ENCODE measurements around the gene KRT75.
A peak's percentile ranks its signal among the peaks of the same experiment; 100 is the strongest.
"Not testable (repeated sequence)": the region's sequence is repeated elsewhere in the genome, so short reads cannot be mapped to it uniquely, and the experiment has no call there.

The KRT75 gene

GRCh38 chr12:52418576-52419110 lies 15.5 kb downstream of the KRT75 start:
- H3K4me3 Mint-ChIP-seq, result no peak overlapping the region

GRCh38 chr12:52417740-52418139 lies 16.4 kb downstream of the KRT75 start:
- H3K27ac Mint-ChIP-seq, result no peak overlapping the region
- no peaks in the 10 kb centered on the region for H3K9me3 Mint-ChIP-seq
- peaks cover 7% of the 10 kb centered on the region for H3K36me3 Mint-ChIP-seq (ENCODE audit: insufficient read depth)
- DNase-seq, result no peak
- no peak for ATAC-seq (replicated peaks)
- H3K27me3 Mint-ChIP-seq, result peaks cover 20 to 60% of the 10 kb centered on the region in 2 donors
- peaks cover 0 to 7% of the 10 kb centered on the region in 2 donors for H3K4me1 Mint-ChIP-seq (ENCODE audit: low read depth in 2 of 2)
- no peak overlapping the region for H3K4me3 Mint-ChIP-seq

More at GRCh38 chr12:52418576-52419110, 15.5 kb downstream of the KRT75 start:
- Mint-ChIP-seq H3K9me3 (no peaks in the 10 kb centered on the region), H3K27ac (no peak overlapping the region), H3K36me3 (ENCODE audit: insufficient read depth) (peaks cover 6% of the 10 kb centered on the region), H3K27me3 (peaks cover 28 to 60% of the 10 kb centered on the region in 2 donors), H3K4me1 (ENCODE audit: low read depth in 2 of 2) (peaks cover 0 to 7% of the 10 kb centered on the region in 2 donors)
- ATAC-seq (replicated peaks) (no peak), DNase-seq (no peak)

- Mint-ChIP-seq H3K4me3 (no peak overlapping the region), H3K9me3 (no peaks in the 10 kb centered on the region), H3K4me1 (ENCODE audit: low read depth in 2 of 2) (peaks cover 0 to 7% of the 10 kb centered on the region in 2 donors), H3K27ac (no peak overlapping the region), H3K36me3 (ENCODE audit: insufficient read depth) (peaks cover 6% of the 10 kb centered on the region), H3K27me3 (peaks cover 14 to 60% of the 10 kb centered on the region in 2 donors)
- DNase-seq (no peak), ATAC-seq (replicated peaks) (no peak)
Measured at GRCh38 chr12:52416795-52417194, 17.4 kb downstream of the KRT75 start.

GRCh38 chr12:52415870-52416750 lies 18.1 kb downstream of the KRT75 start:
- Mint-ChIP-seq H3K4me1 (ENCODE audit: low read depth in 2 of 2) (peaks cover 0 to 7% of the 10 kb centered on the region in 2 donors), H3K9me3 (no peaks in the 10 kb centered on the region), H3K36me3 (ENCODE audit: insufficient read depth) (peaks cover 4% of the 10 kb centered on the region), H3K4me3 (no peak overlapping the region), H3K27ac (no peak overlapping the region), H3K27me3 (peaks cover 10 to 60% of the 10 kb centered on the region in 2 donors)
- DNase-seq (no peak), ATAC-seq (replicated peaks) (no peak)

DNA sequence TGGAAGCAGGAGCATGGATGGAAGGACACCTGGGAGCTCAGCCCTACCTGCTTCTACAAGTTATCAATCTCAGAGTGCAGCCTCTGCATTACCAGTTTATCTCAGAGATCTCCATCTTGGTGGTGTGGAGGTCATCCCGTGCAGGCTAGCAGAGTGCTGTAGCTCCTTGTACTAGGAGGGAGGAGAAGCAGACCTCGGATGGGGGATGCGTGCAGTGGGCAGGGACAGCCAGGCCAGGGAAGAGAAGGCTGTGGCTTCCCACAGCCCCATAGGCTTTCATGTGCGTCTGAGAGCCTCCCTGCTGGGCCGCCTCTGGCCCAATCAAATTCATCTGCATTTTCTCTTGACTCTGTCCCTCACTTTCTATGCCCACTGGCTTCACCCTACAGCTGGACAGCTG lies 19.2 kb downstream of the KRT75 start:
- DNase-seq (no peak), ATAC-seq (replicated peaks) (no peak)
- Mint-ChIP-seq H3K9me3 (no peaks in the 10 kb centered on the region), H3K4me1 (ENCODE audit: low read depth in 2 of 2) (peaks cover 0 to 5% of the 10 kb centered on the region in 2 donors), H3K4me3 (no peak overlapping the region), H3K27ac (no peak overlapping the region), H3K36me3 (ENCODE audit: insufficient read depth) (peaks cover 4% of the 10 kb centered on the region), H3K27me3 (peaks cover 10 to 62% of the 10 kb centered on the region in 2 donors)

GRCh38 chr12:52413782-52414345 lies 20.3 kb downstream of the KRT75 start:
- no peak for DNase-seq
- Mint-ChIP-seq H3K27ac (no peak overlapping the region), H3K4me3 (no peak overlapping the region), H3K9me3 (no peaks in the 10 kb centered on the region), H3K36me3 (ENCODE audit: insufficient read depth) (peaks cover 4% of the 10 kb centered on the region), H3K4me1 (ENCODE audit: low read depth in 2 of 2) (no peaks in the 10 kb centered on the region), H3K27me3 (peaks cover 10 to 57% of the 10 kb centered on the region in 2 donors)
- ATAC-seq (replicated peaks), result no peak

- H3K27ac Mint-ChIP-seq, result no peak overlapping the region
- H3K36me3 Mint-ChIP-seq (ENCODE audit: insufficient read depth), result peaks cover 4% of the 10 kb centered on the region
- no peak overlapping the region for H3K4me3 Mint-ChIP-seq
- no peaks in the 10 kb centered on the region for H3K9me3 Mint-ChIP-seq
- no peak for DNase-seq
- peaks cover 10 to 61% of the 10 kb centered on the region in 2 donors for H3K27me3 Mint-ChIP-seq
- ATAC-seq (replicated peaks), result no peak
- H3K4me1 Mint-ChIP-seq (ENCODE audit: low read depth in 2 of 2), result no peaks in the 10 kb centered on the region
Measured at GRCh38 chr12:52413202-52413601, 21.0 kb downstream of the KRT75 start.

GRCh38 chr12:52411815-52412214 lies 22.4 kb downstream of the KRT75 start:
- H3K4me3 Mint-ChIP-seq, result no peak overlapping the region
- H3K4me1 Mint-ChIP-seq (ENCODE audit: low read depth in 2 of 2), result peaks cover 0 to 3% of the 10 kb centered on the region in 2 donors
- no peak for DNase-seq
- ATAC-seq (replicated peaks), result no peak
- H3K9me3 Mint-ChIP-seq, result no peaks in the 10 kb centered on the region
- H3K36me3 Mint-ChIP-seq (ENCODE audit: insufficient read depth), result peaks cover 4% of the 10 kb centered on the region
- H3K27ac Mint-ChIP-seq, result no peak overlapping the region
- peaks cover 17 to 72% of the 10 kb centered on the region in 2 donors for H3K27me3 Mint-ChIP-seq

- H3K4me1 Mint-ChIP-seq (ENCODE audit: low read depth in 2 of 2); ATAC-seq (replicated peaks); H3K36me3 Mint-ChIP-seq (ENCODE audit: insufficient read depth); DNase-seq; H3K9me3 Mint-ChIP-seq; H3K4me3 Mint-ChIP-seq: not testable (repeated sequence)
- H3K27me3 Mint-ChIP-seq, result peaks cover 15 to 72% of the 10 kb centered on the region in 2 donors
- H3K27ac Mint-ChIP-seq, result peak overlapping the region in 1 of 2 donors; percentile 74
Measured at GRCh38 chr12:52410589-52411248, 23.5 kb downstream of the KRT75 start.

- Mint-ChIP-seq H3K9me3 (no peaks in the 10 kb centered on the region), H3K36me3 (ENCODE audit: insufficient read depth) (no peaks in the 10 kb centered on the region), H3K4me1 (ENCODE audit: low read depth in 2 of 2) (peaks cover 0 to 3% of the 10 kb centered on the region in 2 donors), H3K27me3 (peaks cover 11 to 58% of the 10 kb centered on the region in 2 donors), H3K27ac (no peak overlapping the region), H3K4me3 (no peak overlapping the region)
- DNase-seq (no peak), ATAC-seq (replicated peaks) (no peak)
Measured at GRCh38 chr12:52407918-52408317, 26.3 kb downstream of the KRT75 start.

DNA sequence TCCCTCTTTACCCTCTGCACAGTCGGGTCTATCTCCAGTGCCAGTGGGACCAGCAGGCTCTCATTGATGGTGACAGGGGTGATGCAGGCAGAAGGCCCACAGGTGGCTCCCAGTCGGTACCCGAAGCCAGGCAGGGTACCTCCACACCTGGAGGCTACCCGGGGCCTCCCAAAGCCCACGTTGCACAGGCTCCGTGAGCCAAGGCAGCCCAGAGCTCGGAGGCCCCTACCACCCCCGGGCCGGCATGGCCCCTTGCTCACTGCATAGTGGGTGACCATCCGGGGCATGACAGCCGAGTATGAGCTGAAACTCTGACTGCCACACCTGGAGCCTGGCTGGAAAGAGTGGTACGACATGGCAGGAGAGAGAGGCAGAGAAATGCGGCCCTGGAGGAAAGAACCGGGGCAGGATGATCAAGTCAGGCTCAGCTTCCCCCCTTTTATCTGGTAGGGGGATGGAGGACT lies 28.2 kb downstream of the KRT75 start, which contains the start of gene KRT82:
Gene KRT82 (minus strand): TSS at position 414 of the 464 bp plus-strand sequence. CDS start 58 bp downstream, at position 356.
- H3K4me3 Mint-ChIP-seq, result no peak within 1 kb of the TSS
- ATAC-seq (replicated peaks), result no peak
- peaks cover 0 to 3% of the 10 kb centered on the region in 2 donors for H3K4me1 Mint-ChIP-seq (ENCODE audit: low read depth in 2 of 2)
- no peaks in the 10 kb centered on the region for H3K9me3 Mint-ChIP-seq
- H3K27ac Mint-ChIP-seq, result no peak within 1 kb of the TSS
- H3K36me3 Mint-ChIP-seq (ENCODE audit: insufficient read depth), result no peaks in the 10 kb centered on the region
- peaks cover 17 to 53% of the 10 kb centered on the region in 2 donors for H3K27me3 Mint-ChIP-seq
- DNase-seq, result no peak

DNA sequence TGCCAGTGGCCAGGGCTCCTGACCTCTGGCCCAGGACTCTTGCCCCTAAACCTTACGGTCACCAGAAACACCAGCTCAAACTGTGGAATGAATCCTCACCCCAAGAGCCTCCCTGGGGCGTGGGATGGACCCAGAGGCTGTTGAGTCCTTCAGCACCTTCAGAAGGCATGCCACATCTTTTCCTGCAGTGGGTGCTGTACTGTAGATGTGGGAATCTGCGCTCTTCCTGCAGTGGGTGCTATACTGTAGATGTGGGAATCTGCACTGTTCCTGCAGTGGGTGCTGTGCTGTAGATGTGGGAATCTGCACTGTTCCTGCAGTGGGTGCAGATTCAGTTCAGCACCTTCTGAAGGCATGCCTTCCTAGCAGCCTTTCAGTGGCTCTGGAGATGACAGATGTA lies 29.2 kb downstream of the KRT75 start:
- peaks cover 0 to 3% of the 10 kb centered on the region in 2 donors for H3K4me1 Mint-ChIP-seq (ENCODE audit: low read depth in 2 of 2)
- DNase-seq, result no peak
- H3K9me3 Mint-ChIP-seq, result no peaks in the 10 kb centered on the region
- no peak overlapping the region for H3K4me3 Mint-ChIP-seq
- H3K27ac Mint-ChIP-seq, result no peak overlapping the region
- ATAC-seq (replicated peaks), result no peak
- peaks cover 17 to 60% of the 10 kb centered on the region in 2 donors for H3K27me3 Mint-ChIP-seq
- no peaks in the 10 kb centered on the region for H3K36me3 Mint-ChIP-seq (ENCODE audit: insufficient read depth)

DNA sequence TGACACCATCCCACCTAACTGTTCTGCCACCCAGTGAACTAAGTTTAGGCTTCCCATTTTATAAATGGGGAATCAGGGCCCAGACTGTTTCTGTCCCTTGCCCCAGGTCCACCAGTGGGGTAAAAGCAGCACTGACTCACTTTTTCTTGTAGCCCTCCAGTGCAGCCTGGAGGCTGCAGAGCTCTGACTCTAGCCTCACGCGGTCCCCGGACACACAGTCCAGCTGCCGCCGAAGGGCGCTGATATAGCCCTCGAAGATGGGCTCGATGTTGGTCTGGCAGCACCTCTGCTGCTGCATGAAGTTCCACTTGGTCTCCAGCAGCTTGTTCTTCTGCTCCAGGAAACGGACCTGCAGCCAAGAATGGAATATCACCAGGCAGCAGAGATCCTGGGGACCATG lies 30.6 kb downstream of the KRT75 start:
- Mint-ChIP-seq H3K4me1 (ENCODE audit: low read depth in 2 of 2) (peaks cover 0 to 3% of the 10 kb centered on the region in 2 donors), H3K4me3 (no peak overlapping the region), H3K27me3 (peaks cover 23 to 73% of the 10 kb centered on the region in 2 donors), H3K27ac (no peak overlapping the region), H3K9me3 (no peaks in the 10 kb centered on the region), H3K36me3 (ENCODE audit: insufficient read depth) (no peaks in the 10 kb centered on the region)
- ATAC-seq (replicated peaks), result no peak
- DNase-seq, result no peak

Data from effector memory CD8-positive, alpha-beta T cell (primary cell).